SU-DHL-6 (cell line): ENCODE measurements around the gene NCAPG2.

Source experiments
- H2AFZ ChIP-seq: fragments of 200-600 bp; sonication (generic); 2 replicates; pipeline ENCODE4 v1.6.1; 2014; ENCODE audit warnings: low read depth, mild to moderate bottlenecking, moderate library complexity, mixed read lengths, antibody characterized with exemption, low read length; ENCODE audit not compliant: severe bottlenecking
- H3F3A ChIP-seq: fragments of 200-600 bp; shearing (Covaris generic); 2 replicates; pipeline ENCODE4 v1.6.0; 2016; ENCODE audit warnings: antibody characterized with exemption, mild to moderate bottlenecking; ENCODE audit not compliant: insufficient read depth
- H3K27ac ChIP-seq: fragments of 200-600 bp; sonication (generic); 2 replicates; pipeline ENCODE4 v1.5.1; 2016; ENCODE audit warnings: low read depth, mild to moderate bottlenecking, low read length, moderate library complexity, mixed read lengths
- H3K27me3 ChIP-seq: fragments of 200-600 bp; sonication (generic), shearing (Covaris generic); 2 replicates; pipeline ENCODE4 v1.6.0; 2014; ENCODE audit warnings: mild to moderate bottlenecking, low read length
- H3K36me3 ChIP-seq: fragments of 200-600 bp; sonication (generic); 2 replicates; pipeline ENCODE4 v1.6.1; 2014; ENCODE audit warnings: mild to moderate bottlenecking, low read length, mixed read lengths
- H3K4me2 ChIP-seq: fragments of 300-600, 200-600 bp; shearing (Covaris generic), sonication (generic); 2 replicates; pipeline ENCODE4 v1.6.0; 2014; ENCODE audit warnings: low read length, low read depth, mild to moderate bottlenecking; ENCODE audit not compliant: poor library complexity, severe bottlenecking
- H3K4me3 ChIP-seq: fragments of 200-600 bp; sonication (generic); 2 replicates; pipeline ENCODE4 v1.5.1; 2014; ENCODE audit warnings: antibody characterized with exemption, low read length, mild to moderate bottlenecking, mixed read lengths; ENCODE audit not compliant: insufficient read depth, poor library complexity, severe bottlenecking
- H3K79me2 ChIP-seq: fragments of 200-600 bp; sonication (generic); 2 replicates; pipeline ENCODE4 v1.6.1; 2014; ENCODE audit warnings: mild to moderate bottlenecking, low read length, moderate library complexity; ENCODE audit not compliant: insufficient read depth
- H3K9ac ChIP-seq: fragments of 200-600 bp; sonication (generic); 2 replicates; pipeline ENCODE4 v1.7.0; 2014; ENCODE audit warnings: mild to moderate bottlenecking, low read length
- H3K9me2 ChIP-seq: fragments of 200-600 bp; sonication (generic); replicated peaks from 2 replicates; pipeline ENCODE4 v1.6.1; 2014; ENCODE audit warnings: low read length; ENCODE audit not compliant: insufficient read depth
- H3K9me3 ChIP-seq: fragments of 200-600 bp; sonication (generic); 2 replicates; pipeline ENCODE4 v1.6.1; 2014; ENCODE audit warnings: low read length, mixed read lengths; ENCODE audit not compliant: insufficient read depth
- H4K20me1 ChIP-seq: fragments of 200-600 bp; sonication (generic); 2 replicates; pipeline ENCODE4 v1.6.1; 2014; ENCODE audit warnings: low read depth, mild to moderate bottlenecking, antibody characterized with exemption, low read length, moderate library complexity, mixed read lengths
- EZH2phosphoT487 ChIP-seq: fragments of 200-600 bp; sonication (generic), shearing (Covaris generic); conservative IDR thresholded peaks from 2 replicates; pipeline ENCODE4 v1.6.1; 2018; ENCODE audit warnings: mild to moderate bottlenecking, antibody characterized with exemption, low read length, moderate library complexity, mixed read lengths
- TF ChIP-seq, protein P1 (sequence below): fragments of 200-600 bp; sonication (generic); IDR thresholded peaks from one replicate; pipeline ENCODE4 v1.5.1; 2017; ENCODE audit warnings: antibody characterized with exemption, mild to moderate bottlenecking, low read length, moderate library complexity; ENCODE audit not compliant: insufficient read depth, poor library complexity, severe bottlenecking

The NCAPG2 gene

GRCh38 chr7:158609313-158609974, 95.2 kb downstream of the NCAPG2 start:
- Histone ChIP-seq H3K9me3 (no peaks in the 10 kb centered on the region), H3K9me2 (no peaks in the 10 kb centered on the region), H4K20me1 (no peaks in the 10 kb centered on the region), H3K27me3 (no peaks in the 10 kb centered on the region), H3F3A (no peaks in the 10 kb centered on the region), H3K79me2 (no peaks in the 10 kb centered on the region), H3K36me3 (no peaks in the 10 kb centered on the region), H3K27ac (no peak overlapping the region), H3K4me3 (no peak overlapping the region), H2AFZ (no peak overlapping the region), H3K4me2 (no peak overlapping the region), H3K9ac (no peak overlapping the region)
- TF ChIP-seq EZH2phosphoT487, result no peak
- TF ChIP-seq, protein P1, sequence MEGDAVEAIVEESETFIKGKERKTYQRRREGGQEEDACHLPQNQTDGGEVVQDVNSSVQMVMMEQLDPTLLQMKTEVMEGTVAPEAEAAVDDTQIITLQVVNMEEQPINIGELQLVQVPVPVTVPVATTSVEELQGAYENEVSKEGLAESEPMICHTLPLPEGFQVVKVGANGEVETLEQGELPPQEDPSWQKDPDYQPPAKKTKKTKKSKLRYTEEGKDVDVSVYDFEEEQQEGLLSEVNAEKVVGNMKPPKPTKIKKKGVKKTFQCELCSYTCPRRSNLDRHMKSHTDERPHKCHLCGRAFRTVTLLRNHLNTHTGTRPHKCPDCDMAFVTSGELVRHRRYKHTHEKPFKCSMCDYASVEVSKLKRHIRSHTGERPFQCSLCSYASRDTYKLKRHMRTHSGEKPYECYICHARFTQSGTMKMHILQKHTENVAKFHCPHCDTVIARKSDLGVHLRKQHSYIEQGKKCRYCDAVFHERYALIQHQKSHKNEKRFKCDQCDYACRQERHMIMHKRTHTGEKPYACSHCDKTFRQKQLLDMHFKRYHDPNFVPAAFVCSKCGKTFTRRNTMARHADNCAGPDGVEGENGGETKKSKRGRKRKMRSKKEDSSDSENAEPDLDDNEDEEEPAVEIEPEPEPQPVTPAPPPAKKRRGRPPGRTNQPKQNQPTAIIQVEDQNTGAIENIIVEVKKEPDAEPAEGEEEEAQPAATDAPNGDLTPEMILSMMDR, result no peak

DNA sequence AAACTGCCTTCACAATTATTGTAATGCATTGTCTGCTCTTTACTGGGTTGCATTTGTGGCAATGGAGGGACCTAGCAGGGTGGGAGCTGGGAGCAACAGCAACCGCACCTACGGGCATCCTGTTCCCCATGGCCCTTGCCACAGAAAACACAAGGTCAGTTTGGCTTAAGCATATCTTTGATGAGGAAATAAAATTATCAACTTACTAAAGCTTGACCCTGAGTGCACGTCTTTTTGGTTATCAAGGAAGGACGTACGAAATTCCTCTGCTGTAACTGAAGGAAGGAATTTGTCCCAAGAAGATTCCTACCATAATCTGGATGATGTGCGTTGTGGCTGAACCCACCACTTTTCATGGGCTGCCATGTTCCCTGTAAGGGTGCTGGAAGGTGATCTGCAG, 97.0 kb downstream of the NCAPG2 start:
- Histone ChIP-seq H3K36me3 (no peaks in the 10 kb centered on the region), H3K79me2 (no peaks in the 10 kb centered on the region), H3K27me3 (no peaks in the 10 kb centered on the region), H3K4me3 (no peak overlapping the region), H2AFZ (no peak overlapping the region), H3K9ac (no peak overlapping the region), H3K27ac (no peak overlapping the region), H3K9me3 (no peaks in the 10 kb centered on the region), H4K20me1 (no peaks in the 10 kb centered on the region), H3K4me2 (no peak overlapping the region), H3F3A (no peaks in the 10 kb centered on the region), H3K9me2 (no peaks in the 10 kb centered on the region)
- TF ChIP-seq, protein P1, result no peak
- TF ChIP-seq EZH2phosphoT487, result no peak

GRCh38 chr7:158606671-158607424, 97.8 kb downstream of the NCAPG2 start:
- Histone ChIP-seq H2AFZ (no peak overlapping the region), H3K4me2 (no peak overlapping the region), H3K9me3 (no peaks in the 10 kb centered on the region), H3K27me3 (no peaks in the 10 kb centered on the region), H3K9me2 (no peaks in the 10 kb centered on the region), H3K79me2 (no peaks in the 10 kb centered on the region), H3F3A (no peaks in the 10 kb centered on the region), H3K27ac (no peak overlapping the region), H3K36me3 (no peaks in the 10 kb centered on the region), H4K20me1 (no peaks in the 10 kb centered on the region), H3K4me3 (no peak overlapping the region), H3K9ac (no peak overlapping the region)
- TF ChIP-seq, protein P1, result no peak
- no peak for TF ChIP-seq EZH2phosphoT487
